Kidney epithelial cell (primary cell): Measurements from ENCODE around the gene ACOX2. TPM values are rescaled to one million over a fixed set of nuclear protein-coding genes. Genes with fewer than 3 reads are reported as not detected.

Experiments used
- DNase-seq: peaks from one replicate; pipeline ENCODE4 v3.0.0-alpha.2; 2010; ENCODE audit warnings: low read depth
- H3K27me3 ChIP-seq: 2 replicates; pipeline ENCODE4 v1.6.0; 2011; ENCODE audit warnings: low read length; ENCODE audit not compliant: control insufficient read depth, insufficient read depth
- H3K36me3 ChIP-seq: 2 replicates; pipeline ENCODE4 v1.5.1; 2011; ENCODE audit warnings: low read length; ENCODE audit not compliant: control insufficient read depth, insufficient read depth
- H3K4me3 ChIP-seq: 2 replicates; pipeline ENCODE4 v1.5.1; 2011; ENCODE audit warnings: low read depth, mild to moderate bottlenecking, control low read depth, low read length
- total RNA-seq: library from RNA; depleted of rRNA; stranded (reverse); fragments of >200 nt; gene quantifications from 2 replicates; pipeline ENCODE4 v1.2.3, GENCODE V29; 2015
- TF ChIP-seq, protein P1 (sequence below): IDR thresholded peaks from 2 replicates; pipeline ENCODE4 v1.5.1; 2011; ENCODE audit warnings: mild to moderate bottlenecking, moderate library complexity, low read length, control low read depth, inconsistent platforms; ENCODE audit not compliant: insufficient read depth, poor library complexity, severe bottlenecking

The ACOX2 gene
- total RNA-seq, 1 donor from 2014 or later: 0.38 TPM

DNA sequence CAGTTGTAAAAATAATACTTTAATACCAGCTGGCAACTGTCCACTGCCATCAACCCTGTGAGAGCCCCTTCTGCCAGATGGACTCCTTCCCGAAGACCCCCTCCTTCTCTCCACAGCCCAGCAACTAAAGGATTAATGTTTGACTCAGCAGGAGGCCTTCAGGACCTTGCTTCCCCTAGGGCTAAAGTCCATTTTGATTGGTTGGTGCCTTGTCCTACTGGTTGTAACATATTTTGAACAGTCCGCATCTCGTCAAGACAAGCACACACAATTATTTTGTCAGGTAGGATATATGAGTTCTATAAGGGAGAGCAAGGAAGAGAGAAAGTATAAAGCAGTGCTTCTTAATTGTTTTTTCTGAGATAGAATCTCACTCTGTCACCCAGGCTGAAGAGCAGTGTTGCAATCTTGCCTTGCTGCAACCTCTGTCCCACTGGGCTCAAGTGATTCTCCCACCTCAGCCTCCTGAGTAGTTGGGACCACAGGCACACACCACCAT, 18.6 kb downstream of the ACOX2 start:
- H3K36me3 ChIP-seq: no peaks in the 10 kb centered on the region
- H3K27me3 ChIP-seq: no peaks in the 10 kb centered on the region
- H3K4me3 ChIP-seq: no peak overlapping the region
- no peak for DNase-seq
- TF ChIP-seq, protein P1, sequence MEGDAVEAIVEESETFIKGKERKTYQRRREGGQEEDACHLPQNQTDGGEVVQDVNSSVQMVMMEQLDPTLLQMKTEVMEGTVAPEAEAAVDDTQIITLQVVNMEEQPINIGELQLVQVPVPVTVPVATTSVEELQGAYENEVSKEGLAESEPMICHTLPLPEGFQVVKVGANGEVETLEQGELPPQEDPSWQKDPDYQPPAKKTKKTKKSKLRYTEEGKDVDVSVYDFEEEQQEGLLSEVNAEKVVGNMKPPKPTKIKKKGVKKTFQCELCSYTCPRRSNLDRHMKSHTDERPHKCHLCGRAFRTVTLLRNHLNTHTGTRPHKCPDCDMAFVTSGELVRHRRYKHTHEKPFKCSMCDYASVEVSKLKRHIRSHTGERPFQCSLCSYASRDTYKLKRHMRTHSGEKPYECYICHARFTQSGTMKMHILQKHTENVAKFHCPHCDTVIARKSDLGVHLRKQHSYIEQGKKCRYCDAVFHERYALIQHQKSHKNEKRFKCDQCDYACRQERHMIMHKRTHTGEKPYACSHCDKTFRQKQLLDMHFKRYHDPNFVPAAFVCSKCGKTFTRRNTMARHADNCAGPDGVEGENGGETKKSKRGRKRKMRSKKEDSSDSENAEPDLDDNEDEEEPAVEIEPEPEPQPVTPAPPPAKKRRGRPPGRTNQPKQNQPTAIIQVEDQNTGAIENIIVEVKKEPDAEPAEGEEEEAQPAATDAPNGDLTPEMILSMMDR: no peak

DNA sequence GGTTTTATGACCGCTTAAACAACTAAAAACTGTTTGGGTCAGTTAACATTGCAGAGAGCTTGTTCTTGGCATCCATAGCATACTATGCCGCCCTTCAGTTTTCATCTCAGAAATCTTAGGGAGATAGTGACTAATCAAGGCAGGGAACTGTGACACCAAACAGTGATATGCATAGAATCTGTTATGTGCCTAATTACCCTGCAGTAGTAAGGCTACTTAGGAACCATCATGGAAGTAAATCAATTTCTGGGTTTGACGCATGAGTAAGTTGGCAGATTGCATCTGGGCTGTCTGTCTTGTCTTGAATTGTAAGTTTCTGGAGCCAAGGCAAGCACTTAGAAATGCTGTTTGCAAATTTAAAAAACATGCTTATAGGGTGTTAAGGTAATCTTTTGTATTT, 22.6 kb downstream of the ACOX2 start:
- no peaks in the 10 kb centered on the region for H3K36me3 ChIP-seq
- no peak overlapping the region for H3K4me3 ChIP-seq
- no peak for DNase-seq
- TF ChIP-seq, protein P1: no peak
- H3K27me3 ChIP-seq: no peaks in the 10 kb centered on the region

DNA sequence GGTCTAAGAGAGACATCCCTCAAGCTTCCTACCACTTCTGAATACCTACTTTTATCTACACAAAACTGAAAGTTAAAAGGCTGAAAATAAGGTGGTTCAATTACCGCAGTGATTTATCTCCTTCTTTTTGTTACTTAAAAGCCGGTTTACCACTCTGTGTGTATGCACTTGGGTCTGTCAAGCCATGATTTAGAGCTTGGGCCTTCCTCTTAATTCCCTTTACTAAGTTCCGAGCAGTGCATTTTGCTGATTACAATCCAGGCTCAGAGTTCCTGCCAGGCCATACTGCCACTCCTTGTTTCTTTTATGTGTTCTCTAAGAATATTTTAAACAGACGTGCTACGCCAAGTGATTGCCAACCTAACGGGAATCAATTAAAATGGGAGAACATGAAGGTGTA, 28.6 kb downstream of the ACOX2 start:
- no peak overlapping the region for H3K4me3 ChIP-seq
- H3K27me3 ChIP-seq: no peaks in the 10 kb centered on the region
- H3K36me3 ChIP-seq: no peaks in the 10 kb centered on the region
- TF ChIP-seq, protein P1: no peak
- DNase-seq: no peak

DNA sequence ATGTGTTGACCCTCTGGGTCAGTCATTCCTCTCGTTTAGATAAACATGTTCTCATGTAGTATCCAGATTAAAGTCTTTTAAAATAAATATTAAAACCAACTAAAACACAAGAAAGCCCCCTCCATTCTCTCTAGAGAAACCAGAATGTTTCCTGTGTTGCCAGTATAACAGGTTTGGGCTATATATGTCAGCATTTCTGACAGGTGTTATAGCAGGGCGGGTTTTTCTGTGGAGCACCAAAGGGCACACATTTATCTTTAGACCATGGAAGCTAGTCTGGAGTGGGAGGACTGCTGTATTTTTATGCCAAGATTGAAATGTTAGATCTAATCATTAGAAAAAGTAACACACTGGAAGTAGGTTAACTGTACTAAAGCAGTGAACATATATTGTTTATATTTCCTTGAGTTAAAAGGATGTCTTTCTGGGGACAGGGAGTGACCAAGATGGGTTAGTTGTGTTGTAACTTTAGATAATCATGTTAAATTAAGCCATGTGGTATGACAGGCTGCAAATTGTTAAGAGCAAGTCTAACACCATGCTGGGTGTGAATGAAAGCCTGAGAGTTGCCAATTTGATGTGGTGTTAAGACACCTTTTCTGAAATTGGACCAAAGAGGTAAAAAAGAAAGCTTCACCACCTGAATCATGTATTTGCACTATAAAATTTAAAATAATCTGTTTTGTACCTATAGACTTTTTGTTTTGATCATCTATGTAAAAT, 29.5 kb downstream of the ACOX2 start:
- DNase-seq: no peak
- no peaks in the 10 kb centered on the region for H3K27me3 ChIP-seq
- H3K4me3 ChIP-seq: no peak overlapping the region
- H3K36me3 ChIP-seq: no peaks in the 10 kb centered on the region
- TF ChIP-seq, protein P1: no peak

DNA sequence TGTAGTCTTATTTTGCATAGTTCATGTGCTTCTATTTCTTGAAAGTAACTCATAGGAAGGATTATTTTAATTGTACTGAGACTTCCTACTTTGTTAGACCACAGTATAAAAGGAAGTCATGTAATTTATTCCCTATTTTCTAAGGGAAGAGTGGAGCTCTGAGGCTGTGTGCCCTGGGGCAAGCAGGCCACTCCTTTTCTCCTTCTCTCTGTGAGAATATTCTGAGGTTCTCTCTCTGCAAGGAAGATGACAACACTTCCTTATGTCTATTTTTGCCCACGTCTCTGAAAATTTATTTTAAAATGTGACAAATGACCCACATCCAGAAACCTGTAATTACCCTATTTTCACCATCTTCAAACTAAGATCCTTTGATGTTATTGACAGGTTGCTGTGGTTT, 34.1 kb downstream of the ACOX2 start:
- H3K27me3 ChIP-seq: no peaks in the 10 kb centered on the region
- DNase-seq: no peak
- no peak overlapping the region for H3K4me3 ChIP-seq
- H3K36me3 ChIP-seq: no peaks in the 10 kb centered on the region
- TF ChIP-seq, protein P1: no peak

DNA sequence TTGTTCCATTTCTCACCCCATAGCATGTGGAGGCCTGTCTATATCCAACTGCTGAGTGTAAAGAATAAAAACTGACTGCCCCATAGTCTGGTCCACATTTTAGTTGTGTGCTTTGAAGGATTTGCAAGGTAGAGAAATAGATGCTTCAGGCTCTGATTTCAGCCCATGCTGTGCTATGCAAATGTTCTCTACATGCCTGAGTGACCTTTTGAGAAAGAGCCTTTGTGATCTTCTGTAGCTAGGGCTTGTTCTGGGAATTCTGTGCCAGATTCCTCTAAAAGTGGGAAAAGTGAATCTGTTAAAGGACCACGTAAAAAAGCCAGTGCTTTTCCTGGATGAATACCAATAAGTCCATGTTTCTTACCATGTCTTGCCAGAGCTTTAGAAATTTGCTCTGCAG, 39.9 kb downstream of the ACOX2 start:
- TF ChIP-seq, protein P1: no peak
- no peak for DNase-seq
- Histone ChIP-seq H3K4me3 (no peak overlapping the region), H3K36me3 (no peaks in the 10 kb centered on the region), H3K27me3 (no peaks in the 10 kb centered on the region)
